SK-N-MC (cell line): Measurements from ENCODE around the gene LCE1A.

Experiments
- EZH2 ChIP-seq: fragments of 200-600 bp; sonication (generic); IDR thresholded peaks from one replicate; pipeline ENCODE4 v1.6.1; 2017; ENCODE audit warnings: antibody characterized with exemption
- FOXP2 ChIP-seq: optimal IDR thresholded peaks from 2 replicates; pipeline ENCODE3; 2011; ENCODE audit warnings: mild to moderate bottlenecking, moderate library complexity; ENCODE audit not compliant: insufficient read depth; ENCODE audit errors: extremely low read length, control extremely low read depth
- POLR2AphosphoS5 ChIP-seq: IDR thresholded peaks from 2 replicates; pipeline ENCODE4 v1.6.1; 2012; ENCODE audit warnings: mild to moderate bottlenecking, low read depth, low read length, borderline replicate concordance

- TF ChIP-seq EZH2 (no peak), POLR2AphosphoS5 (no peak), FOXP2 (no peak)
Observed at GRCh38 chr1:152827173-152827572, at the start of gene LCE1A.
